RPMI7951 (cell line): ENCODE results near the gene AXL. TPM values are rescaled to one million over a fixed set of nuclear protein-coding genes. Genes with fewer than 3 reads are reported as not detected.

ENCODE experiments used
- DNase-seq: peaks from one replicate; pipeline ENCODE4 v3.0.0-alpha.2; 2012; ENCODE audit warnings: low read depth
- total RNA-seq: library from RNA; depleted of rRNA; stranded (reverse); fragments of >200 nt; shearing (Covaris generic); gene quantifications from 2 replicates; pipeline ENCODE4 v1.2.3, GENCODE V29; 2014

The AXL gene
- total RNA-seq, 1 experiment from 2014 or later = 156 TPM

- no peak for DNase-seq
These were observed 11.9 kb upstream of the AXL start for GRCh38 chr19:41206926-41207750.

- DNase-seq = no peak
These were observed 4.9 kb upstream of the AXL start for GRCh38 chr19:41214161-41214560.

GRCh38 chr19:41217741-41218140 is 1.3 kb upstream of the AXL start:
- no peak for DNase-seq

GRCh38 chr19:41218249-41218614 is 791 bp upstream of the AXL start:
- DNase-seq = no peak

- peak; percentile 78 for DNase-seq
These were observed 1.0 kb downstream of the AXL start for GRCh38 chr19:41219924-41220567.

GRCh38 chr19:41220811-41221210 is 1.8 kb downstream of the AXL start:
- peak; percentile 26 for DNase-seq

- no peak for DNase-seq
These were observed 2.6 kb downstream of the AXL start for GRCh38 chr19:41221514-41222205.

GRCh38 chr19:41222240-41222639 is 3.2 kb downstream of the AXL start:
- peak; percentile 26 for DNase-seq

- DNase-seq = peak; percentile 94
These were observed 4.6 kb downstream of the AXL start for GRCh38 chr19:41223431-41224234.

- DNase-seq = no peak
These were observed 5.6 kb downstream of the AXL start for GRCh38 chr19:41224632-41225031.

- DNase-seq = peak; percentile 100
These were observed 6.4 kb downstream of the AXL start for GRCh38 chr19:41225238-41226052.

- peak; percentile 97 for DNase-seq
These were observed 7.2 kb downstream of the AXL start for GRCh38 chr19:41226053-41226873.

- DNase-seq = no peak
These were observed 7.9 kb downstream of the AXL start for GRCh38 chr19:41226874-41227390.

- no peak for DNase-seq
These were observed 9.5 kb downstream of the AXL start for GRCh38 chr19:41228486-41228885.

GRCh38 chr19:41229338-41229737 is 10.3 kb downstream of the AXL start:
- DNase-seq = peak; percentile 80

- DNase-seq = no peak
These were observed 11.2 kb downstream of the AXL start for GRCh38 chr19:41230067-41230857.

- DNase-seq = no peak
These were observed 13.7 kb downstream of the AXL start for GRCh38 chr19:41232686-41233085.

- no peak for DNase-seq
These were observed 14.8 kb downstream of the AXL start for GRCh38 chr19:41233748-41234240.
